ENCODE results near the gene TACSTD2. TPM values are rescaled to one million over a fixed set of nuclear protein-coding genes. Genes with fewer than 3 reads are reported as not detected.

TACSTD2 gene
- total RNA-seq, 1 donor, result under 0.01 TPM

- Histone ChIP-seq H3K79me2 (ENCODE audit: insufficient read depth, low read length) (no peaks in the 10 kb centered on the region), H3K27me3 (ENCODE audit: insufficient read depth, low read length) (peaks cover 68% of the 10 kb centered on the region), H3K4me1 (ENCODE audit: insufficient read depth, low read length) (peaks cover under 1% of the 10 kb centered on the region), H3K4me3 (ENCODE audit: insufficient read depth, low read length) (no peak overlapping the region), H3K9me3 (ENCODE audit: low read depth, low read length) (no peaks in the 10 kb centered on the region), H4K20me1 (ENCODE audit: insufficient read depth, low read length) (no peaks in the 10 kb centered on the region), H2AFZ (ENCODE audit: low read length) (no peak overlapping the region), H3K4me2 (ENCODE audit: insufficient read depth, low read length) (no peak overlapping the region), H3K36me3 (ENCODE audit: insufficient read depth, low read length) (no peaks in the 10 kb centered on the region), H3K27ac (ENCODE audit: low read depth, low read length) (no peak overlapping the region)
- DNase-seq (ENCODE audit: insufficient read length, low spot score, missing footprints), result no peak
- no peak for TF ChIP-seq CTCF (IDR thresholded peaks at IDR 0.05; ENCODE audit: extremely low read depth, low read depth, low read length)
These were observed 4.4 kb downstream of the TACSTD2 start for GRCh38 chr1:58572690-58573089.

GRCh38 chr1:58571616-58572015 is 5.4 kb downstream of the TACSTD2 start:
- Histone ChIP-seq H3K4me2 (ENCODE audit: insufficient read depth, low read length) (no peak overlapping the region), H3K79me2 (ENCODE audit: insufficient read depth, low read length) (no peaks in the 10 kb centered on the region), H3K4me1 (ENCODE audit: insufficient read depth, low read length) (no peaks in the 10 kb centered on the region), H3K27ac (ENCODE audit: low read depth, low read length) (no peak overlapping the region), H3K27me3 (ENCODE audit: insufficient read depth, low read length) (peaks cover 57% of the 10 kb centered on the region), H4K20me1 (ENCODE audit: insufficient read depth, low read length) (no peaks in the 10 kb centered on the region), H3K9me3 (ENCODE audit: low read depth, low read length) (no peaks in the 10 kb centered on the region), H2AFZ (ENCODE audit: low read length) (no peak overlapping the region), H3K36me3 (ENCODE audit: insufficient read depth, low read length) (no peaks in the 10 kb centered on the region), H3K4me3 (ENCODE audit: insufficient read depth, low read length) (no peak overlapping the region)
- DNase-seq (ENCODE audit: insufficient read length, low spot score, missing footprints), result no peak
- no peak for TF ChIP-seq CTCF (IDR thresholded peaks at IDR 0.05; ENCODE audit: extremely low read depth, low read depth, low read length)

- Histone ChIP-seq H3K36me3 (ENCODE audit: insufficient read depth, low read length) (no peaks in the 10 kb centered on the region), H2AFZ (ENCODE audit: low read length) (no peak overlapping the region)
- TF ChIP-seq CTCF (IDR thresholded peaks at IDR 0.05; ENCODE audit: extremely low read depth, low read depth, low read length), result no peak
These were observed 6.2 kb downstream of the TACSTD2 start for GRCh38 chr1:58570817-58571216.

GRCh38 chr1:58570094-58570493 is 7.0 kb downstream of the TACSTD2 start:
- Histone ChIP-seq H3K4me1 (ENCODE audit: insufficient read depth, low read length) (no peaks in the 10 kb centered on the region), H3K9me3 (ENCODE audit: low read depth, low read length) (no peaks in the 10 kb centered on the region), H2AFZ (ENCODE audit: low read length) (no peak overlapping the region), H3K4me3 (ENCODE audit: insufficient read depth, low read length) (no peak overlapping the region), H4K20me1 (ENCODE audit: insufficient read depth, low read length) (no peaks in the 10 kb centered on the region), H3K36me3 (ENCODE audit: insufficient read depth, low read length) (no peaks in the 10 kb centered on the region), H3K27me3 (ENCODE audit: insufficient read depth, low read length) (peaks cover 42% of the 10 kb centered on the region), H3K79me2 (ENCODE audit: insufficient read depth, low read length) (no peaks in the 10 kb centered on the region), H3K4me2 (ENCODE audit: insufficient read depth, low read length) (no peak overlapping the region), H3K27ac (ENCODE audit: low read depth, low read length) (no peak overlapping the region)
- DNase-seq (ENCODE audit: insufficient read length, low spot score, missing footprints), result no peak
- no peak for TF ChIP-seq CTCF (IDR thresholded peaks at IDR 0.05; ENCODE audit: extremely low read depth, low read depth, low read length)

More at GRCh38 chr1:58570817-58571216, 6.2 kb downstream of the TACSTD2 start:
- no peaks in the 10 kb centered on the region for H4K20me1 ChIP-seq (ENCODE audit: insufficient read depth, low read length)
- no peak overlapping the region for H3K4me3 ChIP-seq (ENCODE audit: insufficient read depth, low read length)
- no peak overlapping the region for H3K4me2 ChIP-seq (ENCODE audit: insufficient read depth, low read length)
- H3K79me2 ChIP-seq (ENCODE audit: insufficient read depth, low read length), result no peaks in the 10 kb centered on the region
- no peak for DNase-seq (ENCODE audit: insufficient read length, low spot score, missing footprints)
- no peaks in the 10 kb centered on the region for H3K4me1 ChIP-seq (ENCODE audit: insufficient read depth, low read length)
- no peaks in the 10 kb centered on the region for H3K9me3 ChIP-seq (ENCODE audit: low read depth, low read length)
- no peak overlapping the region for H3K27ac ChIP-seq (ENCODE audit: low read depth, low read length)
- peaks cover 49% of the 10 kb centered on the region for H3K27me3 ChIP-seq (ENCODE audit: insufficient read depth, low read length)
